ENCODE data around the gene SLCO3A1.
A peak's percentile ranks its signal among the peaks of the same experiment; 100 is the strongest.
"Not testable (repeated sequence)": the region's sequence is repeated elsewhere in the genome, so short reads cannot be mapped to it uniquely, and the experiment has no call there.

The SLCO3A1 gene

GRCh38 chr15:92196342-92196741 is 342.8 kb downstream of the SLCO3A1 start:
- H3K36me3 ChIP-seq (ENCODE audit: control insufficient read depth, insufficient read depth, low read length): no peaks in the 10 kb centered on the region
- no peak for TF ChIP-seq CTCF (IDR thresholded peaks at IDR 0.05)
- no peak overlapping the region for H2AFZ ChIP-seq
- no peak overlapping the region for H3K4me2 ChIP-seq (ENCODE audit: low read length)
- no peaks in the 10 kb centered on the region for H3K9me3 ChIP-seq (ENCODE audit: control insufficient read depth, low read length)
- no peaks in the 10 kb centered on the region for H3K79me2 ChIP-seq
- H3K4me1 ChIP-seq: no peaks in the 10 kb centered on the region
- H3K9ac ChIP-seq: no peak overlapping the region
- no peak overlapping the region for H3K4me3 ChIP-seq (ENCODE audit: low read depth, low read length)
- no peaks in the 10 kb centered on the region for H3K27me3 ChIP-seq (ENCODE audit: control insufficient read depth, insufficient read depth, low read length)
- H3K27ac ChIP-seq: no peak overlapping the region

GRCh38 chr15:92197746-92198145 is 344.2 kb downstream of the SLCO3A1 start:
- TF ChIP-seq CTCF (IDR thresholded peaks at IDR 0.05): no peak
- H3K4me3 ChIP-seq (ENCODE audit: low read depth, low read length): no peak overlapping the region
- no peaks in the 10 kb centered on the region for H3K36me3 ChIP-seq (ENCODE audit: control insufficient read depth, insufficient read depth, low read length)
- H3K27me3 ChIP-seq (ENCODE audit: control insufficient read depth, insufficient read depth, low read length): no peaks in the 10 kb centered on the region
- no peak overlapping the region for H3K9ac ChIP-seq
- H3K9me3 ChIP-seq (ENCODE audit: control insufficient read depth, low read length): no peaks in the 10 kb centered on the region
- no peak overlapping the region for H3K27ac ChIP-seq
- peak overlapping the region; percentile 0 for H2AFZ ChIP-seq
- no peaks in the 10 kb centered on the region for H3K79me2 ChIP-seq
- no peak overlapping the region for H3K4me2 ChIP-seq (ENCODE audit: low read length)
- no peaks in the 10 kb centered on the region for H3K4me1 ChIP-seq

GRCh38 chr15:92200891-92201290 is 347.4 kb downstream of the SLCO3A1 start:
- Histone ChIP-seq H3K9me3 (ENCODE audit: control insufficient read depth, low read length) (no peaks in the 10 kb centered on the region), H2AFZ (no peak overlapping the region), H3K4me3 (ENCODE audit: low read depth, low read length) (no peak overlapping the region), H3K9ac (no peak overlapping the region), H3K36me3 (ENCODE audit: control insufficient read depth, insufficient read depth, low read length) (no peaks in the 10 kb centered on the region), H3K4me2 (ENCODE audit: low read length) (no peak overlapping the region), H3K4me1 (no peaks in the 10 kb centered on the region), H3K27ac (no peak overlapping the region), H3K27me3 (ENCODE audit: control insufficient read depth, insufficient read depth, low read length) (no peaks in the 10 kb centered on the region), H3K79me2 (no peaks in the 10 kb centered on the region)
- no peak for TF ChIP-seq CTCF (IDR thresholded peaks at IDR 0.05)

GRCh38 chr15:92205255-92205739 is 351.8 kb downstream of the SLCO3A1 start:
- H3K27ac ChIP-seq: peak overlapping the region; percentile 19
- no peak overlapping the region for H3K4me3 ChIP-seq (ENCODE audit: low read depth, low read length)
- no peaks in the 10 kb centered on the region for H3K9me3 ChIP-seq (ENCODE audit: control insufficient read depth, low read length)
- peak; percentile 25 for TF ChIP-seq CTCF (IDR thresholded peaks at IDR 0.05)
- H3K9ac ChIP-seq: no peak overlapping the region
- no peaks in the 10 kb centered on the region for H3K4me1 ChIP-seq
- no peaks in the 10 kb centered on the region for H3K36me3 ChIP-seq (ENCODE audit: control insufficient read depth, insufficient read depth, low read length)
- no peak overlapping the region for H3K4me2 ChIP-seq (ENCODE audit: low read length)
- H3K27me3 ChIP-seq (ENCODE audit: control insufficient read depth, insufficient read depth, low read length): no peaks in the 10 kb centered on the region
- peak overlapping the region; percentile 51 for H2AFZ ChIP-seq
- H3K79me2 ChIP-seq: no peaks in the 10 kb centered on the region

- not testable (repeated sequence) for H3K27me3 ChIP-seq (ENCODE audit: control insufficient read depth, insufficient read depth, low read length); H3K9ac ChIP-seq; H3K36me3 ChIP-seq (ENCODE audit: control insufficient read depth, insufficient read depth, low read length); H2AFZ ChIP-seq; H3K9me3 ChIP-seq (ENCODE audit: control insufficient read depth, low read length); H3K4me2 ChIP-seq (ENCODE audit: low read length); H3K27ac ChIP-seq; H3K4me1 ChIP-seq; H3K79me2 ChIP-seq; H3K4me3 ChIP-seq (ENCODE audit: low read depth, low read length)
Observed at GRCh38 chr15:92207601-92208000, 354.1 kb downstream of the SLCO3A1 start.
